GM12878 (cell line): ENCODE measurements around the gene SEMA7A. TPM values are rescaled to one million over a fixed set of nuclear protein-coding genes. Genes with fewer than 3 reads are reported as not detected.

Experiments used
- ATAC-seq: fragments of 200-7000 bp; cut with Tn5 transposase; 3 replicates; pipeline ENCODE4 v1.9.1; 2020; ENCODE audit warnings: mild to moderate bottlenecking, moderate library complexity
- BruUV-seq: library from RNA; stranded (reverse); fragments of 400-500 nt; replicated peaks from 2 replicates; lab custom pipeline; 2021; lab: Mats Ljungman, UMichigan
- CTCF ChIA-PET: fragments of 300-600 bp; sonication (Branson Sonifier 250); formaldehyde crosslinking; extraction: SDS; loops from one replicate; lab custom pipeline; 2021; ENCODE audit warnings: inconsistent platforms; lab: Yijun Ruan, JAX
- POLR2A ChIA-PET: fragments of 350-600 bp; formaldehyde crosslinking; extraction: SDS; loops from one replicate; lab custom pipeline; 2021; ENCODE audit warnings: inconsistent platforms; lab: Charles Lee
- RAD21 ChIA-PET: fragments of 300-600 bp; sonication (Branson Sonifier 250); formaldehyde crosslinking; loops from one replicate; lab custom pipeline; 2023; ENCODE audit warnings: antibody characterized with exemption; ENCODE audit not compliant: unreplicated experiment; lab: Charles Lee
- SMC1A ChIA-PET: fragments of 300-600 bp; sonication (Branson Sonifier 250); formaldehyde crosslinking; loops from one replicate; lab custom pipeline; 2023; ENCODE audit not compliant: unreplicated experiment, uncharacterized antibody; lab: Charles Lee
- DNase-seq: peaks from one replicate; pipeline ENCODE4 v3.0.0-alpha.2; 2011; ENCODE audit warnings: low read depth, low spot score
- FAIRE-seq: peaks from 3 replicates; lab custom pipeline; 2011; peaks lifted over from hg19 to GRCh38; lab: Jason Lieb, UNC
- H2AFZ ChIP-seq: 2 replicates; pipeline ENCODE4 v1.6.0; 2011; ENCODE audit warnings: low read depth, low read length, control low read depth; ENCODE audit not compliant: control insufficient read depth
- H3K27ac ChIP-seq: 2 replicates; pipeline ENCODE4 v1.5.1; 2011; ENCODE audit warnings: control low read depth; ENCODE audit not compliant: control insufficient read depth, insufficient read depth
- H3K27me3 ChIP-seq, 2 experiments: replicated peaks in 1 of 2; 2 replicates each; pipeline versions ENCODE4 v1.6.0 to v1.6.1; 2011; ENCODE audit warnings: low read length in 1 of 2; ENCODE audit not compliant: control insufficient read depth in 2 of 2, insufficient read depth in 2 of 2
- H3K36me3 ChIP-seq, 2 experiments: 2 replicates each; pipeline ENCODE4 v1.5.1; 2011; ENCODE audit warnings: low read length in 1 of 2; ENCODE audit not compliant: control insufficient read depth in 2 of 2, insufficient read depth in 2 of 2
- H3K4me1 ChIP-seq: 2 replicates; pipeline ENCODE4 v1.6.1; 2011; ENCODE audit warnings: mild to moderate bottlenecking, low read length, moderate library complexity, mixed read lengths; ENCODE audit not compliant: control insufficient read depth, insufficient read depth
- H3K4me2 ChIP-seq: 2 replicates; pipeline ENCODE4 v1.6.0; 2011; ENCODE audit warnings: control low read depth; ENCODE audit not compliant: control insufficient read depth, insufficient read depth
- H3K4me3 ChIP-seq: fragments of 200-600 bp; sonication (generic); 2 replicates; pipeline ENCODE4 v1.5.1; 2016
- H3K79me2 ChIP-seq: 2 replicates; pipeline ENCODE4 v1.6.0; 2011; ENCODE audit warnings: low read length; ENCODE audit not compliant: control insufficient read depth, insufficient read depth
- H3K9ac ChIP-seq: 2 replicates; pipeline ENCODE4 v1.8.0; 2011; ENCODE audit warnings: low read length, control low read depth, mixed read lengths; ENCODE audit not compliant: control insufficient read depth, insufficient read depth
- H3K9me3 ChIP-seq: replicated peaks from 3 replicates; pipeline ENCODE4 v1.5.1; 2011; ENCODE audit warnings: mild to moderate bottlenecking, low read length; ENCODE audit not compliant: control insufficient read depth, insufficient read depth
- H4K20me1 ChIP-seq: 2 replicates; pipeline ENCODE4 v1.6.0; 2011; ENCODE audit not compliant: control insufficient read depth, insufficient read depth
- ATF7 ChIP-seq: fragments of 450-650 bp; IDR thresholded peaks from 2 replicates; pipeline ENCODE4 v1.6.1; 2016; ENCODE audit warnings: low read depth, mild to moderate bottlenecking
- BHLHE40 ChIP-seq, 2 experiments: fragments of 450-650 bp in 1 of 2; IDR thresholded peaks; 2 replicates each; pipeline ENCODE4 v1.6.1; 2011 to 2017; ENCODE audit warnings: low read depth in 2 of 2, borderline replicate concordance in 1 of 2, improper control_type of control experiment in 1 of 2, low read length in 1 of 2, mild to moderate bottlenecking in 1 of 2
- FOXK2 ChIP-seq: fragments of 450-650 bp; IDR thresholded peaks from 2 replicates; pipeline ENCODE4 v1.6.1; 2017; ENCODE audit warnings: mild to moderate bottlenecking, moderate library complexity
- JUNB ChIP-seq: IDR thresholded peaks from 2 replicates; pipeline ENCODE4 v1.6.1; 2016; ENCODE audit warnings: antibody characterized with exemption, mild to moderate bottlenecking
- MEF2B ChIP-seq: fragments of 450-650 bp; IDR thresholded peaks from 2 replicates; pipeline ENCODE4 v1.6.1; 2018; ENCODE audit warnings: mild to moderate bottlenecking, moderate library complexity; ENCODE audit not compliant: partially characterized antibody, poor library complexity, severe bottlenecking
- RCOR1 ChIP-seq: conservative IDR thresholded peaks from 2 replicates; pipeline ENCODE4 v1.6.1; 2012; ENCODE audit warnings: low read depth, low read length, improper control_type of control experiment
- RELA ChIP-seq: fragments of 450-650 bp; IDR thresholded peaks from 2 replicates; pipeline ENCODE4 v1.8.0; 2014; ENCODE audit warnings: borderline replicate concordance; ENCODE audit not compliant: partially characterized antibody
- SIX5 ChIP-seq: IDR thresholded peaks from 2 replicates; pipeline ENCODE4 v1.6.1; 2011; ENCODE audit warnings: mild to moderate bottlenecking, low read depth, low read length, moderate library complexity; ENCODE audit not compliant: severe bottlenecking
- SMARCA5 ChIP-seq: fragments of 450-650 bp; IDR thresholded peaks from 2 replicates; pipeline ENCODE4 v1.6.1; 2017; ENCODE audit warnings: mild to moderate bottlenecking
- SMC3 ChIP-seq: IDR thresholded peaks from 2 replicates; pipeline ENCODE4 v1.6.1; 2011; ENCODE audit warnings: low read length, improper control_type of control experiment, borderline replicate concordance
- TCF12 ChIP-seq: IDR thresholded peaks from 2 replicates; pipeline ENCODE4 v1.6.1; 2011; ENCODE audit warnings: low read depth, mild to moderate bottlenecking, low read length
- YY1 ChIP-seq: IDR thresholded peaks from 2 replicates; pipeline ENCODE4 v1.6.1; 2011; ENCODE audit warnings: low read depth, mild to moderate bottlenecking, low read length
- WGBS: methylation state at CpG from one replicate; pipeline ENCODE4 v1.1.6; 2016; ENCODE audit warnings: low lambda C conversion rate; ENCODE audit not compliant: insufficient replicate concordance, insufficient coverage; ENCODE audit errors: missing lambda C conversion rate; 5-methylcytosine and 5-hydroxymethylcytosine counted together
- in situ Hi-C: fragments of 300-500 bp; cut with MboI; formaldehyde crosslinking; loops from 9 replicates; pipeline ENCODE4 v1.14.3; 2018; ENCODE audit warnings: mixed read lengths
- intact Hi-C: fragments of 100-400 bp; cut with micrococcal nuclease; formaldehyde crosslinking; loops from one replicate; pipeline ENCODE4 v1.14.2; 2022; ENCODE audit not compliant: unreplicated experiment
- polyA plus RNA-seq, 11 experiments: library from polyadenylated mRNA; depleted of rRNA in 4 of 11; unstranded in 6 of 11; stranded (reverse) in 5 of 11; fragments of >200 nt; fragmentation: Nextera tagmentation in 4 of 11; fragmentation: Illumina TruSeq in 1 of 11; extraction: Ambion mirVana in 4 of 11; extraction: Trizol in 1 of 11; gene quantifications; 1 replicate in 1 of 11; 2 replicates in 10 of 11; pipeline versions ENCODE4 v1.2.1 to v1.2.3, GENCODE V29; 2011 to 2016; ENCODE audit warnings: inconsistent platforms in 2 of 11, missing spikeins in 2 of 11, low read depth in 1 of 11
- total RNA-seq, 4 experiments: library from RNA; depleted of rRNA in 3 of 4; stranded (reverse); fragments of >200 nt in 3 of 4; fragmentation: Illumina TruSeq in 1 of 4; extraction: Trizol in 1 of 4; gene quantifications; 2 replicates each; pipeline versions ENCODE4 v1.2.1 to v1.2.3, GENCODE V29; 2013 to 2021
- TF ChIP-seq, protein P1 (sequence below): fragments of 450-650 bp; IDR thresholded peaks from 2 replicates; pipeline ENCODE4 v1.6.1; 2017; ENCODE audit warnings: mild to moderate bottlenecking, moderate library complexity
- TF ChIP-seq, protein P2 (sequence below): IDR thresholded peaks from 2 replicates; pipeline ENCODE4 v1.6.1; 2012; ENCODE audit warnings: mild to moderate bottlenecking, low read depth, low read length
- TF ChIP-seq, protein P3 (sequence below): fragments of 150-350 bp; IDR thresholded peaks from 2 replicates; pipeline ENCODE4 v1.6.1; 2014; ENCODE audit warnings: mild to moderate bottlenecking, low read depth, low read length

Gene SEMA7A
- total and polyA plus RNA-seq, 10 of the 15 experiments (the other 5 are each of a cell fraction or from before 2014, with no cell fraction given), result 0.08 to 112 (median 53.5) TPM

DNA sequence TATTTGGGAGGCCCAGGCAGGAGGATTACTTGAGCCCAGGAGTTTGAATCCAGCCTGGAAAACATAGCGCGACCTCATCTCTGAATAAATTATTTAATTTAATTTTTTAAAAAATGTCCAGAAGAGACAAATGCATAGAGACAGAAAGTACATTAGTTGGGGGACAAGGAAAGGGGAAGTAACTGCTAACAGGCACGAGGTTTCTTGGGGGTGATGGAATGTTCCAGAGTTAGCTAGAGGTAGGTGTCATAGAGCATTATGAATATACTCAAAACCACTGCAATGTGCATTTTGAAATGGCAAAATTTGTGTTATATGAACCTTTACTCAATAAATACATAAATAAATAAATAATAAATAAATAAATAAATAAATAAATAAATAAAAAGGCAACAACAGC lies 34.7 kb downstream of the SEMA7A start:
- peaks cover 94% of the 10 kb centered on the region for H3K4me1 ChIP-seq
- in situ Hi-C loops (loop anchor here (5.0 kb wide), 1 partner anchor 383 kb away; the partner anchor contains the start of gene CSK), intact Hi-C loops (loop anchor here (10.0 kb wide), 1 partner anchor 736 kb away; no protein-coding TSS in a partner anchor)
- ChIA-PET CTCF (interaction anchor here (0.7 to 15.7 kb wide), 3 partner anchors 16 to 40 kb away, joined by 4 to 226 read pairs (median 187); no protein-coding TSS in a partner anchor), POLR2A (interaction anchor here (9.4 to 15.4 kb wide), 2 partner anchors 16 to 29 kb away, joined by 302 to 325 read pairs; partner anchors contain the start of gene SEMA7A), RAD21 (interaction anchor here (0.8 to 20.3 kb wide), 8 partner anchors 9 to 389 kb away, joined by 3 to 496 read pairs (median 4); partner anchors contain the start of gene SEMA7A), SMC1A (interaction anchor here (0.6 to 12.5 kb wide), 5 partner anchors 10 to 33 kb away, joined by 3 to 336 read pairs (median 82); partner anchors contain the start of gene SEMA7A)
- peak overlapping the region; percentile 100 for H3K27ac ChIP-seq
- no peaks in the 10 kb centered on the region for H3K27me3 ChIP-seq
- BruUV-seq, result no TSS peak
- H3K4me3 ChIP-seq, result no peak overlapping the region
- peak overlapping the region; percentile 85 for H3K9ac ChIP-seq
- H3K79me2 ChIP-seq, result peaks cover 69% of the 10 kb centered on the region
- no peaks in the 10 kb centered on the region for H3K36me3 ChIP-seq
- DNase-seq (no peak), FAIRE-seq (no peak), ATAC-seq (no peak)
- no peak overlapping the region for H2AFZ ChIP-seq
- peak overlapping the region; percentile 100 for H3K4me2 ChIP-seq
- 60% methylated on average over 3 of the region's 3 CpGs for WGBS
- no peaks in the 10 kb centered on the region for H3K9me3 ChIP-seq
- H4K20me1 ChIP-seq, result no peaks in the 10 kb centered on the region
- TF ChIP-seq JUNB (peak; percentile 45), ATF7 (peak; percentile 35), SIX5 (no peak), TCF12 (0 out of 2 replicates have a peak, but pooled peaks have one; percentile 8), FOXK2 (no peak), BHLHE40 (IDR thresholded peaks at IDR 0.05; ENCODE audit: borderline replicate concordance in 1 of 2, low read depth in 2 of 2, low read length in 1 of 2) (peak in 1 of 2 experiments; percentile 24; a peak in 1 of 4 replicates), YY1 (no peak), MEF2B (no peak), RCOR1 (no peak), SMARCA5 (no peak), RELA (no peak), SMC3 (no peak)
- TF ChIP-seq, protein P1, sequence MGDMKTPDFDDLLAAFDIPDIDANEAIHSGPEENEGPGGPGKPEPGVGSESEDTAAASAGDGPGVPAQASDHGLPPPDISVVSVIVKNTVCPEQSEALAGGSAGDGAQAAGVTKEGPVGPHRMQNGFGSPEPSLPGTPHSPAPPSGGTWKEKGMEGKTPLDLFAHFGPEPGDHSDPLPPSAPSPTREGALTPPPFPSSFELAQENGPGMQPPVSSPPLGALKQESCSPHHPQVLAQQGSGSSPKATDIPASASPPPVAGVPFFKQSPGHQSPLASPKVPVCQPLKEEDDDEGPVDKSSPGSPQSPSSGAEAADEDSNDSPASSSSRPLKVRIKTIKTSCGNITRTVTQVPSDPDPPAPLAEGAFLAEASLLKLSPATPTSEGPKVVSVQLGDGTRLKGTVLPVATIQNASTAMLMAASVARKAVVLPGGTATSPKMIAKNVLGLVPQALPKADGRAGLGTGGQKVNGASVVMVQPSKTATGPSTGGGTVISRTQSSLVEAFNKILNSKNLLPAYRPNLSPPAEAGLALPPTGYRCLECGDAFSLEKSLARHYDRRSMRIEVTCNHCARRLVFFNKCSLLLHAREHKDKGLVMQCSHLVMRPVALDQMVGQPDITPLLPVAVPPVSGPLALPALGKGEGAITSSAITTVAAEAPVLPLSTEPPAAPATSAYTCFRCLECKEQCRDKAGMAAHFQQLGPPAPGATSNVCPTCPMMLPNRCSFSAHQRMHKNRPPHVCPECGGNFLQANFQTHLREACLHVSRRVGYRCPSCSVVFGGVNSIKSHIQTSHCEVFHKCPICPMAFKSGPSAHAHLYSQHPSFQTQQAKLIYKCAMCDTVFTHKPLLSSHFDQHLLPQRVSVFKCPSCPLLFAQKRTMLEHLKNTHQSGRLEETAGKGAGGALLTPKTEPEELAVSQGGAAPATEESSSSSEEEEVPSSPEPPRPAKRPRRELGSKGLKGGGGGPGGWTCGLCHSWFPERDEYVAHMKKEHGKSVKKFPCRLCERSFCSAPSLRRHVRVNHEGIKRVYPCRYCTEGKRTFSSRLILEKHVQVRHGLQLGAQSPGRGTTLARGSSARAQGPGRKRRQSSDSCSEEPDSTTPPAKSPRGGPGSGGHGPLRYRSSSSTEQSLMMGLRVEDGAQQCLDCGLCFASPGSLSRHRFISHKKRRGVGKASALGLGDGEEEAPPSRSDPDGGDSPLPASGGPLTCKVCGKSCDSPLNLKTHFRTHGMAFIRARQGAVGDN, result no peak; the same call in none of the 2 replicates
- TF ChIP-seq, protein P2, sequence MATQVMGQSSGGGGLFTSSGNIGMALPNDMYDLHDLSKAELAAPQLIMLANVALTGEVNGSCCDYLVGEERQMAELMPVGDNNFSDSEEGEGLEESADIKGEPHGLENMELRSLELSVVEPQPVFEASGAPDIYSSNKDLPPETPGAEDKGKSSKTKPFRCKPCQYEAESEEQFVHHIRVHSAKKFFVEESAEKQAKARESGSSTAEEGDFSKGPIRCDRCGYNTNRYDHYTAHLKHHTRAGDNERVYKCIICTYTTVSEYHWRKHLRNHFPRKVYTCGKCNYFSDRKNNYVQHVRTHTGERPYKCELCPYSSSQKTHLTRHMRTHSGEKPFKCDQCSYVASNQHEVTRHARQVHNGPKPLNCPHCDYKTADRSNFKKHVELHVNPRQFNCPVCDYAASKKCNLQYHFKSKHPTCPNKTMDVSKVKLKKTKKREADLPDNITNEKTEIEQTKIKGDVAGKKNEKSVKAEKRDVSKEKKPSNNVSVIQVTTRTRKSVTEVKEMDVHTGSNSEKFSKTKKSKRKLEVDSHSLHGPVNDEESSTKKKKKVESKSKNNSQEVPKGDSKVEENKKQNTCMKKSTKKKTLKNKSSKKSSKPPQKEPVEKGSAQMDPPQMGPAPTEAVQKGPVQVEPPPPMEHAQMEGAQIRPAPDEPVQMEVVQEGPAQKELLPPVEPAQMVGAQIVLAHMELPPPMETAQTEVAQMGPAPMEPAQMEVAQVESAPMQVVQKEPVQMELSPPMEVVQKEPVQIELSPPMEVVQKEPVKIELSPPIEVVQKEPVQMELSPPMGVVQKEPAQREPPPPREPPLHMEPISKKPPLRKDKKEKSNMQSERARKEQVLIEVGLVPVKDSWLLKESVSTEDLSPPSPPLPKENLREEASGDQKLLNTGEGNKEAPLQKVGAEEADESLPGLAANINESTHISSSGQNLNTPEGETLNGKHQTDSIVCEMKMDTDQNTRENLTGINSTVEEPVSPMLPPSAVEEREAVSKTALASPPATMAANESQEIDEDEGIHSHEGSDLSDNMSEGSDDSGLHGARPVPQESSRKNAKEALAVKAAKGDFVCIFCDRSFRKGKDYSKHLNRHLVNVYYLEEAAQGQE, result no peak
- TF ChIP-seq, protein P3, sequence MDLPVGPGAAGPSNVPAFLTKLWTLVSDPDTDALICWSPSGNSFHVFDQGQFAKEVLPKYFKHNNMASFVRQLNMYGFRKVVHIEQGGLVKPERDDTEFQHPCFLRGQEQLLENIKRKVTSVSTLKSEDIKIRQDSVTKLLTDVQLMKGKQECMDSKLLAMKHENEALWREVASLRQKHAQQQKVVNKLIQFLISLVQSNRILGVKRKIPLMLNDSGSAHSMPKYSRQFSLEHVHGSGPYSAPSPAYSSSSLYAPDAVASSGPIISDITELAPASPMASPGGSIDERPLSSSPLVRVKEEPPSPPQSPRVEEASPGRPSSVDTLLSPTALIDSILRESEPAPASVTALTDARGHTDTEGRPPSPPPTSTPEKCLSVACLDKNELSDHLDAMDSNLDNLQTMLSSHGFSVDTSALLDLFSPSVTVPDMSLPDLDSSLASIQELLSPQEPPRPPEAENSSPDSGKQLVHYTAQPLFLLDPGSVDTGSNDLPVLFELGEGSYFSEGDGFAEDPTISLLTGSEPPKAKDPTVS, result peak; percentile 96
